ENCODE results near the gene KLC4. TPM values are rescaled to one million over a fixed set of nuclear protein-coding genes. Genes with fewer than 3 reads are reported as not detected.

The KLC4 gene
- polyA plus RNA-seq, 4 donors = 36.3 to 333 (median 206) TPM

- Histone ChIP-seq H3K36me3 (ENCODE audit: control insufficient read depth in 3 of 3, insufficient read depth in 2 of 3, low read depth in 1 of 3, low read length in 3 of 3) (no peaks in the 10 kb centered on the region), H3K27me3 (ENCODE audit: control insufficient read depth in 3 of 3, insufficient read depth in 3 of 3, low read length in 3 of 3) (no peaks in the 10 kb centered on the region), H3K9me3 (ENCODE audit: control insufficient read depth in 2 of 2, insufficient read depth in 1 of 2, low read depth in 1 of 2, low read length in 1 of 2) (no peaks in the 10 kb centered on the region), H3K27ac (ENCODE audit: low read depth in 1 of 3, low read length in 2 of 3) (peak overlapping the region in 2 of 3 donors; percentile 0 to 32), H3K4me3 (ENCODE audit: low read depth in 1 of 3, low read length in 3 of 3) (no peak overlapping the region), H3K4me1 (ENCODE audit: control insufficient read depth in 3 of 3, insufficient read depth in 2 of 3, low read depth in 1 of 3, low read length in 2 of 3) (peaks cover 0 to 20% (median 0%) of the 10 kb centered on the region in 3 donors)
- DNase-seq (peak in 1 of 2 donors; percentile 46), FAIRE-seq (no peak)
- WGBS, 3 donors = 38 to 52% (median 44%) methylated on average over 8 of the region's 8 CpGs
Observed at GRCh38 chr6:43089874-43090558, 30.6 kb downstream of the KLC4 start.

- Histone ChIP-seq H3K4me3 (ENCODE audit: low read depth in 1 of 3, low read length in 3 of 3) (no peak overlapping the region), H3K27me3 (ENCODE audit: control insufficient read depth in 3 of 3, insufficient read depth in 3 of 3, low read length in 3 of 3) (no peaks in the 10 kb centered on the region), H3K9me3 (ENCODE audit: control insufficient read depth in 2 of 2, insufficient read depth in 1 of 2, low read depth in 1 of 2, low read length in 1 of 2) (no peaks in the 10 kb centered on the region), H3K36me3 (ENCODE audit: control insufficient read depth in 3 of 3, insufficient read depth in 2 of 3, low read depth in 1 of 3, low read length in 3 of 3) (no peaks in the 10 kb centered on the region), H3K4me1 (ENCODE audit: control insufficient read depth in 3 of 3, insufficient read depth in 2 of 3, low read depth in 1 of 3, low read length in 2 of 3) (peaks cover 0 to 20% (median 0%) of the 10 kb centered on the region in 3 donors), H3K27ac (ENCODE audit: low read depth in 1 of 3, low read length in 2 of 3) (peak overlapping the region in 1 of 3 donors; percentile 42)
- 58 to 73% (median 64%) methylated on average over 2 of the region's 2 CpGs for WGBS, 3 donors
- DNase-seq (no peak), FAIRE-seq (no peak)
Observed at GRCh38 chr6:43090559-43090956, 31.1 kb downstream of the KLC4 start.

- FAIRE-seq (no peak), DNase-seq (no peak)
- H3K9me3 ChIP-seq (ENCODE audit: control insufficient read depth in 2 of 2, insufficient read depth in 1 of 2, low read depth in 1 of 2, low read length in 1 of 2) = no peaks in the 10 kb centered on the region
- no peaks in the 10 kb centered on the region for H3K27me3 ChIP-seq (ENCODE audit: control insufficient read depth in 3 of 3, insufficient read depth in 3 of 3, low read length in 3 of 3)
- H3K27ac ChIP-seq (ENCODE audit: low read depth in 1 of 3, low read length in 2 of 3) = peak overlapping the region in 1 of 3 donors; percentile 42
- no peaks in the 10 kb centered on the region for H3K36me3 ChIP-seq (ENCODE audit: control insufficient read depth in 3 of 3, insufficient read depth in 2 of 3, low read depth in 1 of 3, low read length in 3 of 3)
- no peak overlapping the region for H3K4me3 ChIP-seq (ENCODE audit: low read depth in 1 of 3, low read length in 3 of 3)
- 76 to 92% (median 87%) methylated on average over 5 of the region's 5 CpGs for WGBS, 3 donors
- H3K4me1 ChIP-seq (ENCODE audit: control insufficient read depth in 3 of 3, insufficient read depth in 2 of 3, low read depth in 1 of 3, low read length in 2 of 3) = peaks cover 0 to 23% (median 0%) of the 10 kb centered on the region in 3 donors
Observed at GRCh38 chr6:43091020-43091419, 31.6 kb downstream of the KLC4 start.

GRCh38 chr6:43091436-43091991 lies 32.1 kb downstream of the KLC4 start:
- Histone ChIP-seq H3K4me3 (ENCODE audit: low read depth in 1 of 3, low read length in 3 of 3) (no peak overlapping the region), H3K36me3 (ENCODE audit: control insufficient read depth in 3 of 3, insufficient read depth in 2 of 3, low read depth in 1 of 3, low read length in 3 of 3) (no peaks in the 10 kb centered on the region), H3K4me1 (ENCODE audit: control insufficient read depth in 3 of 3, insufficient read depth in 2 of 3, low read depth in 1 of 3, low read length in 2 of 3) (peaks cover 0 to 26% (median 0%) of the 10 kb centered on the region in 3 donors), H3K27me3 (ENCODE audit: control insufficient read depth in 3 of 3, insufficient read depth in 3 of 3, low read length in 3 of 3) (no peaks in the 10 kb centered on the region), H3K9me3 (ENCODE audit: control insufficient read depth in 2 of 2, insufficient read depth in 1 of 2, low read depth in 1 of 2, low read length in 1 of 2) (no peaks in the 10 kb centered on the region), H3K27ac (ENCODE audit: low read depth in 1 of 3, low read length in 2 of 3) (no peak overlapping the region)
- FAIRE-seq = no peak
- no peak for DNase-seq
- WGBS, 3 donors = 86 to 90% (median 90%) methylated on average over 10 of the region's 10 CpGs

GRCh38 chr6:43092635-43093034 lies 33.2 kb downstream of the KLC4 start:
- FAIRE-seq (no peak), DNase-seq (no peak)
- Histone ChIP-seq H3K4me3 (ENCODE audit: low read depth in 1 of 3, low read length in 3 of 3) (no peak overlapping the region), H3K9me3 (ENCODE audit: control insufficient read depth in 2 of 2, insufficient read depth in 1 of 2, low read depth in 1 of 2, low read length in 1 of 2) (no peaks in the 10 kb centered on the region), H3K36me3 (ENCODE audit: control insufficient read depth in 3 of 3, insufficient read depth in 2 of 3, low read depth in 1 of 3, low read length in 3 of 3) (peaks cover 0 to 2% (median 0%) of the 10 kb centered on the region in 3 donors), H3K27me3 (ENCODE audit: control insufficient read depth in 3 of 3, insufficient read depth in 3 of 3, low read length in 3 of 3) (no peaks in the 10 kb centered on the region), H3K27ac (ENCODE audit: low read depth in 1 of 3, low read length in 2 of 3) (no peak overlapping the region), H3K4me1 (ENCODE audit: control insufficient read depth in 3 of 3, insufficient read depth in 2 of 3, low read depth in 1 of 3, low read length in 2 of 3) (peaks cover 0 to 27% (median 0%) of the 10 kb centered on the region in 3 donors)

GRCh38 chr6:43093436-43094289 lies 34.2 kb downstream of the KLC4 start:
- DNase-seq (peak in 1 of 2 donors; percentile 82), FAIRE-seq (no peak)
- H3K4me1 ChIP-seq (ENCODE audit: control insufficient read depth in 3 of 3, insufficient read depth in 2 of 3, low read depth in 1 of 3, low read length in 2 of 3) = peaks cover 0 to 27% (median 0%) of the 10 kb centered on the region in 3 donors
- peaks cover 0 to 2% (median 0%) of the 10 kb centered on the region in 3 donors for H3K36me3 ChIP-seq (ENCODE audit: control insufficient read depth in 3 of 3, insufficient read depth in 2 of 3, low read depth in 1 of 3, low read length in 3 of 3)
- peak overlapping the region in 2 of 3 donors; percentile 19 to 26 for H3K4me3 ChIP-seq (ENCODE audit: low read depth in 1 of 3, low read length in 3 of 3)
- no peaks in the 10 kb centered on the region for H3K27me3 ChIP-seq (ENCODE audit: control insufficient read depth in 3 of 3, insufficient read depth in 3 of 3, low read length in 3 of 3)
- H3K9me3 ChIP-seq (ENCODE audit: control insufficient read depth in 2 of 2, insufficient read depth in 1 of 2, low read depth in 1 of 2, low read length in 1 of 2) = no peaks in the 10 kb centered on the region
- H3K27ac ChIP-seq (ENCODE audit: low read depth in 1 of 3, low read length in 2 of 3) = peak overlapping the region in 2 of 3 donors; percentile 7 to 77
- WGBS, 3 donors = 23 to 48% (median 35%) methylated on average over 9 of the region's 9 CpGs

- WGBS, 3 donors = 28 to 57% (median 41%) methylated on average over 7 of the region's 7 CpGs
- Histone ChIP-seq H3K4me1 (ENCODE audit: control insufficient read depth in 3 of 3, insufficient read depth in 2 of 3, low read depth in 1 of 3, low read length in 2 of 3) (peaks cover 0 to 12% (median 0%) of the 10 kb centered on the region in 3 donors), H3K9me3 (ENCODE audit: control insufficient read depth in 2 of 2, insufficient read depth in 1 of 2, low read depth in 1 of 2, low read length in 1 of 2) (no peaks in the 10 kb centered on the region), H3K36me3 (ENCODE audit: control insufficient read depth in 3 of 3, insufficient read depth in 2 of 3, low read depth in 1 of 3, low read length in 3 of 3) (peaks cover 0 to 2% (median 0%) of the 10 kb centered on the region in 3 donors), H3K27ac (ENCODE audit: low read depth in 1 of 3, low read length in 2 of 3) (no peak overlapping the region), H3K4me3 (ENCODE audit: low read depth in 1 of 3, low read length in 3 of 3) (no peak overlapping the region), H3K27me3 (ENCODE audit: control insufficient read depth in 3 of 3, insufficient read depth in 3 of 3, low read length in 3 of 3) (no peaks in the 10 kb centered on the region)
- DNase-seq = no peak
- FAIRE-seq = no peak
Observed at GRCh38 chr6:43095939-43096338, 36.5 kb downstream of the KLC4 start.

- H3K4me1 ChIP-seq (ENCODE audit: control insufficient read depth in 3 of 3, insufficient read depth in 2 of 3, low read depth in 1 of 3, low read length in 2 of 3) = peaks cover 0 to 12% (median 0%) of the 10 kb centered on the region in 3 donors
- no peak for FAIRE-seq
- peaks cover 0 to 2% (median 0%) of the 10 kb centered on the region in 3 donors for H3K36me3 ChIP-seq (ENCODE audit: control insufficient read depth in 3 of 3, insufficient read depth in 2 of 3, low read depth in 1 of 3, low read length in 3 of 3)
- DNase-seq = no peak
- no peak overlapping the region for H3K4me3 ChIP-seq (ENCODE audit: low read depth in 1 of 3, low read length in 3 of 3)
- no peaks in the 10 kb centered on the region for H3K9me3 ChIP-seq (ENCODE audit: control insufficient read depth in 2 of 2, insufficient read depth in 1 of 2, low read depth in 1 of 2, low read length in 1 of 2)
- peak overlapping the region in 1 of 3 donors; percentile 21 for H3K27ac ChIP-seq (ENCODE audit: low read depth in 1 of 3, low read length in 2 of 3)
- H3K27me3 ChIP-seq (ENCODE audit: control insufficient read depth in 3 of 3, insufficient read depth in 3 of 3, low read length in 3 of 3) = no peaks in the 10 kb centered on the region
- WGBS, 3 donors = 36 to 43% (median 37%) methylated on average over 8 of the region's 8 CpGs
Observed at GRCh38 chr6:43096451-43097097, 37.1 kb downstream of the KLC4 start.

All from small intestine (tissue), 7 donors.